Measurements from ENCODE around the gene ADCY1.

The ADCY1 gene

DNA sequence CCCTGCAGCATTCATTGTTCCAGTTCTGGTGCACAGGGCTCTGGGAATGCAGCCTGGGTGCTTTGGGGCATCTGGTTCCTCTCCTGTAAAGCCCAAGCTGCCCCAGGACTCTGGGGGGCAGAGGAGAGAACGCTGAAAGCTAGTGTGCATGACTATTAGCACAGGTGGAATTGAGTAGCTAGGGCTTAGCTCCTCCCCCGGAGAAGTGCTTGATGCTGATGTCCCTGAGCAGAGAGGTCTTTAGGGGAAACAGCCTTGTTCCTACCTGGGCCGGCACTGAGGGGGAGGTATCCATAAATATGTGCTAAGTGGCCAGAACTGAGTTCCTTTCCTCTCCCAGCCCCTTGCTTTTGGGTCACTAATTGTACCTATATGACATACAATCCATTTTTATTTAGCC lies 3.9 kb downstream of the ADCY1 start:
- DNase-seq: no peak

DNA sequence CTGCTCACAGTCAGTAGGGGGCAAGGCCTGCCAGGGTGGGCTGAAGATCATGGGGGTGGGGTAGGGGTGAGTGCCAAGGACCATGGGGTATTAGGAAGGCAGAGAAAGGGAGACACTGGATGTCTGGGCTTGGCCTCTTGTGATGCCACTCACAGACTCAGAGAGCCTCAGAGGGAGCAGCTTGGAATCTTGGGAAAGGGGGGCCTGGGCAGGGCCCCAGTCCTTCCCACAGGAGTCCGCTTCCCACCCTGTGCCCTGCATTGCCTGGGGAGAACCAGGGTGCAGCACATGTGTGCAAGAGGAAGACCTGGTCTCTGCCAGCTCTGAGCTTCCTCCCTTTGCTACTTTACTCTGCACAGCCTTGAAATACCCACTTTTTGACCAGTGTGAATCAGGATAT lies 4.3 kb downstream of the ADCY1 start:
- no peak for DNase-seq

DNA sequence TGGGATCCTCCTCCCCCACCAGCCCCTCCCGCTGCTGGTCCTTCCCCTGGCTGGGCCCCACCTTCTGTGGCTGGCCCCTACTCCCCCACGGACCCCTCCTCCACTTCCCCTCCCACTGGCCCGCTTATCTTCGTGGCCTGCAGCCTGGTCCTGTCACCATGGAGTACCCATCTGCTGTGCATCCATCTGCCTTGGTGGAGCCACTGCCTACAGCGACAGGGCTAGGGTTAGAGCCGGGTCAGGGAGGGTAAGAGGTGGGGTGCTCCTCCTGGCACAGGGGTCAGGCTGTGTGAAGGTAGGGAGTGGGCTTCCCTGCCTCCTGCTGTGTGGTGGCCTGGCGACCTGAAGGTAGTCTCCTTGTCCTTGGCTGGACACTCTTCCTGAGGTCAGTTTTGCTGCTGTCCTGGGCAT lies 5.2 kb downstream of the ADCY1 start:
- no peak for DNase-seq

DNA sequence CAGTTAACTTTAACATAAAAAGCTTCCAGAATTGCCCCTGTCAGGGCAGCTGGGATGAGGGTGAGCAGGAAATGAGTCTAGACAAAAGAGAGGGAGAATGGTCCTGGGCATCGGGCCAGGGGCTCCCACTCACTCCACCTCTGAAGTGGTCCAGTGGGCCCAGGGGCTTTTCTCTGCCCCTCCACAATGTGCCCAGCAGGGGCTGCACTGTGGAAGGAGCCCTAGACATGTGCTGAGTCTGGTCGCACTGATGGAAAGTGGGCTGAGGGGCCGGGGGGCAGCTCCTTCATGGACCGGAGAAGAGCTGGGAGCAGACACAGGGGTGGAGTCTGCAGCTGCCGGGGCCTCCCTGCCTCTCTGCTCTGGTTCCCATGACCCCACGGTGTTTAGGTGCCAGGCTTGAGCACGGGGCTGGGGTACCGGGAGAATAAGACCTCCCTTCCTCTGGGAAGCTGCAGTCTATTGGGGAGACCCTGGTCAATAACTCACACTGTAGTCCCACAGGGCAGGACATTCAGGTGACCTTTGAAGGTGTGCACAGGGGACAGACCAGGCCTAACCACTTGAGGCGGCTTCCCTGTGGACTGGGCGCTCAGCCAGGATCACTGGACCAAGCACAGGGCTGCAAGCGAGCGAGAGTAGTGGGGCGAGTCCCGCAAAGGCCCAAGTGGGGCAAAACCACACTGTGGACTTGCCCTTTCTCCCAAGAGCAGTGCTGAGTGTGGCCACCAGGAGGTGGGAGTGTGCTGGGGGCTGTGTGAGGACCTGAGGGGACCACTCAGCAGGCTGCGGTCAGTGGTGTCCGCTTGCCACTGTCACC lies 6.1 kb downstream of the ADCY1 start:
- DNase-seq: no peak

DNA sequence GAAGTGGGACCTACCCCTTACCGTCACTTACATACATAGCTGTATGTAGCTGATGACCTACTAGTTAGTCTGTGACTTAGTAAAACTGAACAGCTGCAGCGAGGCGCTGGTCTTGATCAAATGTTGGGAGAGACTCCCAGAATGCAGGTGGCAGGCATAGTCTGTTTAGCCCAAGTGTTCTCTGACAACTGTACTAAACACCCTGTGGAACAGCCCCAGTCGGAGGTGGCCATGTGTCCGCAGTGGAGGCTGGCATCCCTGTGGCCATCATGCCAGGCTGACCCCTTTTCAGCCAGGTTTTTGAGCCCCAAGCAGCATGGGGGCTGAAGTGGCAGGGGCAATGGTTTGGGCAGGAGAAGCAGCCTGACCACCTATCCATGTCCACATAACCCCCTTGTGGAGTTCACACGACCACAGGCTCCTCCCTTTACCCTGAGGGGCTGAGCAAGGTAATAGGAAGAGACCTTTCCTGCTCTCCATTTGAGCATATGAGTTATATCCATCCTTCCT lies 7.2 kb downstream of the ADCY1 start:
- DNase-seq: no peak

DNA sequence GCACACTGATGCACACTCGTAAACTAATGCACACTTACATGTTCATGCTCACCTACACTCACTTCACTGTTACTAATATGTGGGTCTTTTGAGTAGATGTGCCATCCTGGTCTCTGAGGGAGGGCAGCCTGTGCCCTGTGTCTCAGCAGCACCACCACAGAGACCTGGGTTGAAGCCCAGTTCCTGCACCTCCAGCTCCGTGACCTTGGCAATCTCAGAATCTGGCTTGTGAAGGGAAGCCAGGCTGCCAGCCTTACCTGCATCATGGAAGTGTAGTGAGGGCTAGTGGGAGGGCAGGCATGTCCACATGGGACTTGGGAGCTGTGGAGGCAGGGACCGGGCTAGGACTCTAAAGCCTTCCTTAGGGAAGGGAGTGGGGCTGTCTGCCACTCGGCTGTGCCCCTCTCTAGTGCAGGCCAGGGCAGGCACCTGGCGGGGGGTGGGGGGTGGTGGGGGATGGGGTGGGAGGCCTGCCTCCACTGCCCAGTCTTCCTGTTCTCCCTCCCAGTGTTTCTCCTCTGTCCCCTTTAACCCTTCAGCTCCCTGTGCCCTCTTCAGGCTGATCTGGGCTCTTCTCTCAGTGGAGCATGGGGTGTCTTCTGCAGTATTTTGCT lies 8.1 kb downstream of the ADCY1 start:
- no peak for DNase-seq

DNA sequence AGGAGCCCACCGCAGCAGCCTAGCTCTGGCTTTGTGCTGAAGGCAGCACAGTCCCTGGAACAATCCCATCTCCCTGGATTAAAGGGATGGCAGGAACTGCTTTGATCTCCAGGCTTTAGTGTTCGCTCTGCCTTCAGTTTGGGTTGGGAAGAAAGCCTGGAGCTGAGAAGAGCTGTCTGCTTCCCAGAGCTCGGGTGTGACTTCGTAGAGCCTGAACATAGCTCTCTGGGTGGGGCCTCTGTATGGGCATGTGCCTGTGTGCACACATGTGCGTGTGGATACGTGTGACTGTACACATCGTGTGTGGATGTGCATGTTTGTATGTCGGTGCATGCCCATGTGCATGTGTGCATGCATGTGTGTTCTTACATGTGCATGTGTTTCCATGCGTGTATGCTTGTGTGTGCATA lies 8.7 kb downstream of the ADCY1 start:
- no peak for DNase-seq

DNA sequence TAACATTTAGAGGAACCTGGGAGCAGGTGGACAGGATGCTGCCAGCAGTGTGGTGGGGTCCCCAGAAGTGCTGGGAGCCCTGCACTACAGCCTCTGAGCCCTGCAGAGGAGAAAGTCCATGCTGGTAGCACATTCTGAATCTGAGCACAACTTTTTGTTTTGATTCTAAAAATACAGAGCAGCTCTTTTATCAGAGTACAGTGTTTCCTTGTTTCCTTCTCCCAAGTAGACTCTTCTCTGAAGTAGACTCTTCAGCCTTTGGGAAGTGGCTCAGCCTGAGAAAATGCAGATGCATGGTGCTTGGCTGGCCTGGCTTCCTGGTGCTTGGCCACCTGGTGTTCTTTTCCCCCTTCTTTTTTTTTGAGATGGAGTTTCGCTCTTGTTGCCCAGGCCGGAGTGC lies 9.1 kb downstream of the ADCY1 start:
- no peak for DNase-seq

DNA sequence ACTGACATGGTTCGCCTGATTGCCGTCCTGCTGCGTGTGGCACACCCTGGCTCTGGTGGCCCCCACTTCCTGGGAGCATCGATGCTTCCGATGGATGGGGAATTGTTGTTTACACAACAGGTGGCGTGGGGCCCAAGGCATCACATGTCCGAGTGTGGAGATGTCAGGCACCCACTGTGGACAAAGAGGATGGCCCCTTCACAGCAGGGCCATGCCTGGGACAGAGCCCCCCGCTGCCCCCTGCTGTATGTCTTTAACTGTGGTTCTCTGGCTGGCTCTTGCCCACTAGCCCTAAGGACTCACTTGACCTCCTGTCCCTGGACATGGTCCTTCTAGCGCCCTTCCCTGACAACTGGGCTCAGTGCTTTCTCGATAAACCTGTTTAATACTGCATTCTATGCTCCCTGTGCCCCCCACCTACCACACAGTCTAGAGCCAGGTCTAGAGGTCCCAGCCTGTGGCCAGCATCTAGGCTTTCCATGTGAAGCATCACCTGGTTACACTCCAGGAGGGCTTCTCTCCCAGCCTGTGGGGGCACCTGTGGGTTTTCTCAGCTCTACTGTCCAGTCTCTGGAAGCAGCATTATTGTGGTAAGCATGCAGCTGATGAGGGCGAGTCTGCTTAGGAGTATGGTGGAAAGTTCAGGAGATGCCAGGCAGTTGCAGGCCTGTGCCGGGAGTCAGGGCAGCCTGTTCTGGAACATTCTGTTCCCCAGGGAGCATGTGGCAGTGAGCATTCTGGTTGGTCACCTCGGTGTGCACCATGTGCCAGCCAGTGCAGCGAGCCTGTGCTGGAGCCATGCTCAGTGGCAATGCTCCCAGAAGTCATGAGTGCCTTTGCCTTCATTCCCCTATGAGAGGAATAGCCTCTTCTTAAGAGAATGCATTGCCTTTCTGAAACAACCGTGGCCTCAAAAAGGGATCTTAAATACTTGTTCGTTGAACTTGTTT lies 10.4 kb downstream of the ADCY1 start:
- DNase-seq: no peak

DNA sequence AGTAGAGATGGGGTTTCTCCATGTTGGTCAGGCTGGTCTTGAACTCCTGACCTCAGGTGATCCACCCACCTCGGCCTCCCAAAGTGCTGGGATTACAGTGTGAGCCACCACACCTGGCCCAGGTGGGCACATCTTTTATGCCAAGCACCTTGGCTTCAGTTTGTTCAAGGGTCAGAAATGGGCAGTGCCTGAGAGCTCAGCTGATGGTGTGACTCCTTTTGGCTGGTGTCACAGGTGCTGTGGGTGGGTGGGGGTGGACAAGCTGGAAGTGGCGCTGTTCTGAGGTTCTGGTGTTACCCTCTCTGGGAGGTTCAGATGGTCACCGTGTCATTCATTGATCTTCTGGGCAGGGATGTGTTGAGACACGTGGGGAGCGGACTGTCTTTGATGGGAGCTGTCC lies 11.5 kb downstream of the ADCY1 start:
- DNase-seq: no peak

DNA sequence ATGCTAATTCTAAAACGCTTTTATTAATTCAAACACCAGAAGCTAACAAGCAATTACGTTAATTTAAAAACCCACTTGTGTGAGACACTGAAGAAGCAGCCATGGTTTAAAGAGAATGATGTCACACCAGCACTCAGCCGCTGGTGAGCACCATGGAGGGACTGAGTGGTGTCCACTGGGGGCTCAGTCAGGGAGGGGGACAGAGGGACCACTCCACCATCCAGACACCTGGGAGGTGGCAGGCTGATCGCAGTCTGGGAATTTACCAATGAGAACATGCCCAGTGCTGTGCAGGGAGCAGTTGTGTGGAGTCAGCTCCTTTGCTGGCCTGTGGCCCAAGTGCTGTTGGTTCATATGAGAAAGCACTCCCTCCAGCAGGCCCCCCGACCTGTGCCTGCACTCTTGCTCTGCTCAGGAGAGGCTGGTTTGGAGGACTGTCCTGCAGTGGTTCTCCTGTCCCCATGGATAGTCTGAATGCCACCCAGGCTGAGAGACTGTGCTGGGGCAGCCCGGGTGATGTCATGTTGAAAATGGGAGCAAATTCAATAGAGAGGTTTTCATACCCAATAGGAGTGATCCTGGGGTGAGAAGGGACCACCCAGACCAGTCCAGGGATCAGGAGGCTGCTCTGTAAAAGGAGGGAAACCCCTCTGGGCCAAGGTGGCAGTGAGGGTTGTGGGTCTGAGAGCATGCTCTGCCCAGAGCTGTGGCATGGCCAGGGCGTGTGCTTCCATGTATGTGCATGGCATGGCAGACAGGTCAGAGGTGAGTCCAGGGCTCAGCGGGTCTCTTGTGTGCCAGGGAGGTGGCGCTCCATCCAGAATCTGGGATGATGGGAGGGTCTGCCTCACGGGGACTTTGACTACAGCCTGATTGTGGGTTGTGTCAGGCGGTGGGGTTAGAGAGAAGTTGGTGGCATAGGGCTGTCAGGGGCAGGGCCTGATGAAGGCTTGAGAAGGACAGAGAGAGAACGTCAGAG lies 12.7 kb downstream of the ADCY1 start:
- no peak for DNase-seq

DNA sequence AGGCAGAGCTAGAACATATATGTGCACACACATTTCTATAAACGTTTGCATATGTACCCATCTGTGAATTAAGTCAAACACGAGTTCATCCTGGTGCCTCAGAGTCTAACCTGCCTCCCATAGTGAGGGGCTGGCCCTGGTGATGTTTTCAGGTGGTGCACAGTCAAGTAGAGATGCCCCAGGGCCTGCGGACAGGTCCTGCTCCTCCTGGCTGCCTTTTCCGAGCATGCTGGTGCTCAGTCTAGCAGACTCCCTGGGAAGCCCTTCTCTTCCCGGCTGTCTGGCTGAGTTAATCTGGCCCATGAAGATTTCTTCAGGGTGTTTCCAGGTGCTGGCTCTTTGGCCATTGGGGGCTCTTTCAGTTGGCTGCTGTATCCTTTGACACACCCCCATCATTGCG lies 14.3 kb downstream of the ADCY1 start:
- no peak for DNase-seq

DNA sequence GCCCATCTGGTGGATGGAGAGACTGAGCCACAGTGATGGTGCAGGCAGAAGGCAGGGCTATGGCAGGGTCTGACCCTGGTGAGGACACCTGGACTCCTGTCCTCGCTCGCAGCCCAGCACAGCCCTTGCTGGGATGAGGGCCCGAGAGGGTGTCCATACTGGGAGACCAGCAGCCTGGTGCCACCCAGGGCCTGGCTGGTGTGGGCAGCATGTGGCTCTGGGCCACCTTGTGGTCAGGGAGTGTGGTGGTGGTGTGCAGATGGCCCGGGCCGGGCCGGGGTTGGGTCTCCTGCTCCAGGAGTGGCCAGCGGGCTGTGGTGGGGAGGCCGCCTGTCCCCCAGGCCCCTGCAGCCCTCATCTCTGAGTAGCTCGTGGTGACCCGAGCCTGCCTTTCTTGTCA lies 14.9 kb downstream of the ADCY1 start:
- no peak for DNase-seq

DNA sequence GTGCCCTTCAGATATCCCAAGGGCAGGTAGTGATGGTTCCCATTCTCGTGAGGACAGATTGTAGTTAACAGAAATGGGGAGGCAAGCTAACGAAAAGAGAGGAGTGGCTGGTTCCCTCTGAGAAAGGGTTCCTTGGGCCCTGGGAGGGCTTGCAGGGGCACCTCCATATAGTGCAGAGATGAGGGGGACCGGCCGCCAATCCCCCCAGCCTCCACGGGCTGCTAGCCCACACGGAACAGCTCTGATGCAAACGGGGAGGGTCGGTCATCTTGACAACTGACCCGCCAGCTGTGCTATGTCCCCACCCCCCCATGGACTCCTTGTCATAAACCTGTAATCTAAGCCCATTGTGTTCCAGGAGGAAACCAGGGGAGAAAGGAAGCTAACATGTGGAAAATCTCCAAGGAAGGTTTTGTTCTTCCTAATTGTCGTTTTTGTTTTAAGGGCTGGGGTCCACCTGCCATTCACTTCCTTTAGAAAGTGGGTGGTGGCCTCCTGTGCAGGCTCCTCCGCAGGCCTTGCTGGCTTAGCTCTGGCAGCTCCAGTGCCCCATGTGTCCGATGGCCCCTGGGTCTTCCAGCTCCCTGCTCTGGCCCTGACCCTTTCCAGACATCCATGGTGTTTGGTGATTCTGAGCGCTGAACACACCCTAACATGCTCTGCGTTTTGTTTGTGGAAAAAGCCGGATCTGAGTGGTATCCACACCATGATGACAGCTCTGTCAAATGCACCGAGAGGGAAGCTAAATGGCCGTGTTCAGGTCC lies 15.9 kb downstream of the ADCY1 start:
- no peak for DNase-seq

DNA sequence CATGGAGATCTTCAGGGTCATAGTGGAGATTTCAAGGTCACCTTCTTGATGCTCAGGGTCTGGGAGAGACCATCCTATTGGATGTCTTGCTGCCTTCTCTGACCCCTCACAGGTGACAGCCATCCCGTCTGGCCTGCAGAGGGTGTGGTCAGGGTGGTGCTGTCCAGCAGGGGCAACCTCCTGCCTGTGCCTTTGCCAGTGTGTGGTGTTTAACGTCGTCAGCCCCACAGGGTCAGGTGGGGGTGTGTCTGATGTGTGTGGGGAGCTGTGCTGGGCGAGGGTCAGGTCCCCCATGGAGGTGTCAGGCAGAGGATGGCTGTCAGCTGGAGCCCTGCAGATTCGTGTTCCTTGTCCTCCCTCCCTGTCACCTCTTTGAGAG lies 16.5 kb downstream of the ADCY1 start:
- no peak for DNase-seq

DNA sequence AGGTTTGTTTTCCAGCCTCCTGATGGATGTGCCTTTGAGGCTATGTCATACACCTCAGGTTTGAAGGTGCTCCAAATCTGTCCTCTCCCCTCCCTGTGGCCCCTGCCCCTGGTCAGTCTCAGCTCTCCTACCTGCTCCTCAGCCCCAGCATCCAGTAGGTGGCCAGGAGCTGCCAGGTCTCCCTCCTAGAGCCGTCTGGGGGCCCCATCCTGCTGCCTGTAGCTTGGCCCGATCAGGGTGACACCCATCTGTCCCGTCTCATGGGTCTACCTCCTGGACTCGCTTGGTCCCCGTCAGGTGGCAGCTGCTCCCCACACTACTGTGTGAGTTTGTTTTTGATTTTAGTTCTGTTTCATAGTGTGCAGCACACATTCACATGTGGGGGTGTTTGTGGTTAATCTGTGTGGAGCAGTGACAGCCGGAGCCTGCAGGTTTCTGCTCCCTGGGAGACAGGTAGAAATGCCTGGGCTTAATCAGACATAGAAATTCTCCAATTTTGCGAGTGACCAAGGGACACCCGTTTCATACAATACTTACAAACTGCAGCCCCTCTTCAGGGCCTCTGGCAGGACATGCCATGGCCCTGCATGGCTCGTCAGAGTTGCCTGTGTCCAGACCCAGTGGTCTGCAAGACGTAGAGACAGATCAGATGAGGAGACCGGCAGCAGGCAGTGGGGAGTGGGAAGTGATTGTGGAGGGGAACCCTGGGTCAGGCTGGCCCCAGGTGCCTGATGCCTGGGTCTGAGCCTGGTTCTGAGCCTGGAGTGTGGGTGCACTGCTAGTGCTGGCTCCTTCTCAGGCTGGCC lies 17.1 kb downstream of the ADCY1 start:
- DNase-seq: no peak

DNA sequence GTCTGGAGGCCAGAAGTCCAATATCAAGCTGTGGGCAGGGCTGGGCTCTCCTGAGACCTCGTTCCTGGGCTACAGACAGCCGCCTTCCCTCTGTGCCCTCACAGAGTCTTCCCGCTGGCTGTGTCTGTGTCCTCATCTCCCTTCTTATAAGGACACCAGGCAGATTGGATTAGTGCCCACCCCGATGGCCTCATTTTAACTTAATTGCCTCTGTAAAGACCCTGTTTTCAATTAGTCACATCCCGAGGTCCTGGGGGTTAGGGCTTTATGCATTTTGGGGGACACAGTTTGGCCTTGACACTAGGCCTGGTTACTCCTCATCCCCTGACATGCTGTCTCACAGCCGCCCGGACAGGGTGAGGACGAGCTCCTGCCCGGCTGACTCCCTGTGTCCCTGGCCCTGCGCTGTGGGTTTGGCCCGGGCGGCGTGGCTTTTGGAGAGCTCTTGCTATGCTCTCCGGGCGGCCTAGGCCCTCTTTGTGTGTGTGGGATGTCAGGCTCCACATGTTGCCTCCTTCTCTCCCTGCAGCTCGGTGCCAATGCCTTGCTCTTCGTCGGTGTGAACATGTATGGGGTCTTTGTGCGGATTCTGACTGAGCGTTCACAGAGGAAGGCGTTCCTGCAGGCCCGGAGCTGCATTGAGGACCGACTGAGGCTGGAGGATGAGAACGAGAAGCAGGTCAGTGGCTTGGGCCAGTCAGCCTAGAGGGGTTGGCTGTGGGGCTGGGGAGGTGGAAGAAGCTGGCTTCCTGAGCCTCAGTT lies 18.2 kb downstream of the ADCY1 start:
- DNase-seq: no peak

DNA sequence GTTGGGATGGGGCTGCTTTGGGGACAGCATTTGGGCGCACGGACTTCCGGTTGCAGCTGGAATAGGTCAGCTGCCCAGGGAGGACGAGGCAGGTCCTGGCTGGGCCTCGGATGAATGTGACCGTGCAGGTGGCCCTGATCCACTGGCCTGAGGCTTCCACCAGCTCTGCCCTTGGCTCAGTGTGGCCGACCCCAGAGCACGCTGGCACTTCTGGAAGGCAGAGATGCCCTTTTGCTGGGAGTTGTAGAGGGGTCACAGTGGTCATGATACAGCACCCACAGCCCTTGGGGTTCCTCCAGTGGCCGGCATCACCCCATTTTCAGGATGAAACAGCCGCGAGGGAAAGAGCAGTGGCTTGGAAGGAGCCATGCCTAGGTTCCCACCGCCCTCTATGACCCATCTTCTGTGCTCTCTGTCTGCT lies 19.0 kb downstream of the ADCY1 start:
- DNase-seq: no peak

DNA sequence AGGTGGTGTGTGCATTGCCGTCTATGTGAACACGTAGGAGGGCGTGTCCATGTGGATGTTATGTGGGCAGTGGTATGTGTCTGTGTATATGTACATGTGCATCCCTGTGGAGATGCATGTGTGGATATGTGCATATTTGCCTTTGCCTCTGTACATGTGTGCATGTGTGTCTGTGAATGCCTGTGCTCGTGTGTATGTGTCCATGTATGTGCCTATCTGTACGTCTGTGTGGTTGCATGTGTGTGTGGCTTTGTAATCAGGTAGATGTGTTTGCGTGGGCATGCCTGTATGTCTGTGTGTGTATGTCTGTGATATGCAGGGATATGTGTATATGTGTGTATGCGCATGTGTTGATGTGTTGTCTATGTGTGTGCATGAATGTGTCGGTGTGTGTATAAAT lies 19.7 kb downstream of the ADCY1 start:
- DNase-seq: no peak
